WI38 (cell line): ENCODE measurements around the gene KL.

ENCODE experiments used
- H3K4me3 ChIP-seq: 2 replicates; pipeline ENCODE4 v1.5.1; 2011; ENCODE audit warnings: low read depth, mild to moderate bottlenecking, control low read depth, low read length
- CTCF ChIP-seq: IDR thresholded peaks from 2 replicates; pipeline ENCODE4 v1.5.1; 2012; ENCODE audit warnings: low read depth, mild to moderate bottlenecking, control low read depth, low read length

The KL gene

GRCh38 chr13:33110713-33111413, 94.6 kb downstream of the KL start:
- no peak for TF ChIP-seq CTCF
- H3K4me3 ChIP-seq: no peak overlapping the region

- no peak for TF ChIP-seq CTCF
- no peak overlapping the region for H3K4me3 ChIP-seq
These were observed 95.3 kb downstream of the KL start for GRCh38 chr13:33111414-33112110.

GRCh38 chr13:33112766-33113165, 96.5 kb downstream of the KL start:
- TF ChIP-seq CTCF: no peak
- H3K4me3 ChIP-seq: no peak overlapping the region

GRCh38 chr13:33114146-33114545, 97.9 kb downstream of the KL start:
- no peak for TF ChIP-seq CTCF
- no peak overlapping the region for H3K4me3 ChIP-seq

GRCh38 chr13:33115274-33115673, 99.1 kb downstream of the KL start:
- H3K4me3 ChIP-seq: no peak overlapping the region
- no peak for TF ChIP-seq CTCF
